SK-N-MC (cell line): Measurements from ENCODE around the gene MCOLN2.

ENCODE experiments used
- EZH2 ChIP-seq: fragments of 200-600 bp; sonication (generic); IDR thresholded peaks from one replicate; pipeline ENCODE4 v1.6.1; 2017; ENCODE audit warnings: antibody characterized with exemption
- FOXP2 ChIP-seq: optimal IDR thresholded peaks from 2 replicates; pipeline ENCODE3; 2011; ENCODE audit warnings: mild to moderate bottlenecking, moderate library complexity; ENCODE audit not compliant: insufficient read depth; ENCODE audit errors: extremely low read length, control extremely low read depth
- POLR2AphosphoS5 ChIP-seq: IDR thresholded peaks from 2 replicates; pipeline ENCODE4 v1.6.1; 2012; ENCODE audit warnings: mild to moderate bottlenecking, low read depth, low read length, borderline replicate concordance

DNA sequence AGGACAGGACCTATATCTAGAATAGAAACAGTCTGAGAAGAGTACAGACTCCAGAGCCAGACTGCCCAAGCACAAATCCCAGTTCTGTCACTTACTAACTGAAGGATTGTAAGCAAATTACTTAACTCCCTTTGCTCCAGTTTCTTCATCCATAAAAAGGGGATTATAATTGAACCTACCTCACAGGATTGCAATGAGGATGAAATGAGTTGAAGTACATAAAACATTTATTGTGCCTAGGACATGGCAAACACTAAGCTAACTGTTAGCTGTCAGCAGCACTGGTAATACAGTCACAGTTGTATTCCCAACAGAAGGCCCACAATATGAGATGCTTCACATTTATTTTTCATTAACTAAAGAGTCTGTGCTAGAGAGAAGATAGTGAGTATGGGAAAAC, 33.9 kb downstream of the MCOLN2 start:
- no peak for TF ChIP-seq POLR2AphosphoS5
- no peak for TF ChIP-seq EZH2
- TF ChIP-seq FOXP2, result no peak
